GM12878 (cell line): ENCODE measurements around the gene KBTBD7. TPM values are rescaled to one million over a fixed set of nuclear protein-coding genes. Genes with fewer than 3 reads are reported as not detected.
A peak's percentile ranks its signal among the peaks of the same experiment; 100 is the strongest.

Source experiments
- CHD2 ChIP-seq: IDR thresholded peaks from 2 replicates; pipeline ENCODE4 v1.6.1; 2011; ENCODE audit warnings: low read depth, low read length, improper control_type of control experiment, borderline replicate concordance
- DPF2 ChIP-seq: fragments of 450-650 bp; IDR thresholded peaks from 2 replicates; pipeline ENCODE4 v1.6.1; 2017; ENCODE audit warnings: mild to moderate bottlenecking
- EP300 ChIP-seq, 2 experiments: fragments of 150-350 bp in 1 of 2; IDR thresholded peaks; 2 replicates each; pipeline ENCODE4 v1.6.1; 2011 to 2012; ENCODE audit warnings: low read depth in 2 of 2, low read length in 2 of 2, borderline replicate concordance in 1 of 2, improper control_type of control experiment in 1 of 2, inconsistent platforms in 1 of 2; ENCODE audit not compliant: control insufficient read depth in 1 of 2
- ETV6 ChIP-seq, 2 experiments: fragments of 450-650 bp in 1 of 2; IDR thresholded peaks in 1 of 2; conservative IDR thresholded peaks in 1 of 2; 2 replicates each; pipeline ENCODE4 v1.6.1; 2014; ENCODE audit warnings: antibody characterized with exemption in 1 of 2, borderline replicate concordance in 1 of 2, low read depth in 1 of 2, mild to moderate bottlenecking in 1 of 2, moderate library complexity in 1 of 2
- GATAD2B ChIP-seq: fragments of 450-650 bp; conservative IDR thresholded peaks from 2 replicates; pipeline ENCODE4 v1.6.1; 2017; ENCODE audit warnings: low read depth, mild to moderate bottlenecking, moderate library complexity
- JUNB ChIP-seq: IDR thresholded peaks from 2 replicates; pipeline ENCODE4 v1.6.1; 2016; ENCODE audit warnings: antibody characterized with exemption, mild to moderate bottlenecking
- KAT2A ChIP-seq: conservative IDR thresholded peaks from 2 replicates; pipeline ENCODE4 v1.6.1; 2011; ENCODE audit warnings: low read depth, low read length; ENCODE audit not compliant: control insufficient read depth
- MTA2 ChIP-seq: fragments of 450-650 bp; IDR thresholded peaks from 2 replicates; pipeline ENCODE4 v1.6.1; 2016; ENCODE audit warnings: low read depth, mild to moderate bottlenecking, moderate library complexity
- MXI1 ChIP-seq: fragments of 150-350 bp; IDR thresholded peaks from 2 replicates; pipeline ENCODE4 v1.6.1; 2011; ENCODE audit warnings: low read depth, mild to moderate bottlenecking, inconsistent platforms, low read length, improper control_type of control experiment
- NBN ChIP-seq: fragments of 450-650 bp; IDR thresholded peaks from 2 replicates; pipeline ENCODE4 v1.6.1; 2016
- NFYB ChIP-seq: IDR thresholded peaks from 2 replicates; pipeline ENCODE4 v1.6.1; 2011; ENCODE audit warnings: low read depth, mild to moderate bottlenecking, low read length, improper control_type of control experiment, moderate library complexity; ENCODE audit not compliant: insufficient read depth
- POLR2A ChIP-seq: IDR thresholded peaks from 2 replicates; pipeline ENCODE4 v1.6.1; 2011; ENCODE audit warnings: low read depth, mild to moderate bottlenecking, low read length
- RBBP5 ChIP-seq: fragments of 200-600 bp; sonication (generic); conservative IDR thresholded peaks from 2 replicates; pipeline ENCODE4 v1.6.1; 2016
- RFX5 ChIP-seq: IDR thresholded peaks from 2 replicates; pipeline ENCODE4 v1.6.1; 2011; ENCODE audit warnings: low read depth, low read length, improper control_type of control experiment
- RUNX3 ChIP-seq: IDR thresholded peaks from 2 replicates; pipeline ENCODE4 v1.6.1; 2012; ENCODE audit warnings: low read length, inconsistent platforms
- SIX5 ChIP-seq: IDR thresholded peaks from 2 replicates; pipeline ENCODE4 v1.6.1; 2011; ENCODE audit warnings: mild to moderate bottlenecking, low read depth, low read length, moderate library complexity; ENCODE audit not compliant: severe bottlenecking
- STAT1 ChIP-seq: fragments of 450-650 bp; conservative IDR thresholded peaks from 2 replicates; pipeline ENCODE4 v1.6.1; 2014; ENCODE audit warnings: antibody characterized with exemption, mild to moderate bottlenecking
- STAT3 ChIP-seq: IDR thresholded peaks from 2 replicates; pipeline ENCODE4 v1.6.1; 2011; ENCODE audit warnings: low read depth, low read length, improper control_type of control experiment
- ZBED1 ChIP-seq: IDR thresholded peaks from 2 replicates; pipeline ENCODE4 v1.6.1; 2016; ENCODE audit warnings: borderline replicate concordance
- polyA plus RNA-seq, 11 experiments: library from polyadenylated mRNA; depleted of rRNA in 4 of 11; unstranded in 6 of 11; stranded (reverse) in 5 of 11; fragments of >200 nt; fragmentation: Nextera tagmentation in 4 of 11; fragmentation: Illumina TruSeq in 1 of 11; extraction: Ambion mirVana in 4 of 11; extraction: Trizol in 1 of 11; gene quantifications; 1 replicate in 1 of 11; 2 replicates in 10 of 11; pipeline versions ENCODE4 v1.2.1 to v1.2.3, GENCODE V29; 2011 to 2016; ENCODE audit warnings: inconsistent platforms in 2 of 11, missing spikeins in 2 of 11, low read depth in 1 of 11
- total RNA-seq, 4 experiments: library from RNA; depleted of rRNA in 3 of 4; stranded (reverse); fragments of >200 nt in 3 of 4; fragmentation: Illumina TruSeq in 1 of 4; extraction: Trizol in 1 of 4; gene quantifications; 2 replicates each; pipeline versions ENCODE4 v1.2.1 to v1.2.3, GENCODE V29; 2013 to 2021
- TF ChIP-seq, protein P1 (sequence below): fragments of 450-650 bp; IDR thresholded peaks from 2 replicates; pipeline ENCODE4 v1.6.1; 2017; ENCODE audit warnings: low read depth, mild to moderate bottlenecking, moderate library complexity
- TF ChIP-seq, protein P2 (sequence below): fragments of 450-650 bp; formaldehyde crosslinking; IDR thresholded peaks from 2 replicates; pipeline ENCODE4 v1.4.0; 2022; ENCODE audit warnings: mild to moderate bottlenecking, moderate library complexity
- TF ChIP-seq, protein P3 (sequence below): IDR thresholded peaks from 2 replicates; pipeline ENCODE4 v1.6.1; 2012; ENCODE audit warnings: low read length, inconsistent platforms
- TF ChIP-seq, protein P4 (sequence below): IDR thresholded peaks from 2 replicates; pipeline ENCODE4 v1.6.1; 2012; ENCODE audit warnings: low read depth, low read length, improper control_type of control experiment

KBTBD7 gene
- total and polyA plus RNA-seq, 10 of the 15 experiments (the other 5 are each of a cell fraction or from before 2014, with no cell fraction given): 1.8 to 6.0 (median 4.3) TPM

DNA sequence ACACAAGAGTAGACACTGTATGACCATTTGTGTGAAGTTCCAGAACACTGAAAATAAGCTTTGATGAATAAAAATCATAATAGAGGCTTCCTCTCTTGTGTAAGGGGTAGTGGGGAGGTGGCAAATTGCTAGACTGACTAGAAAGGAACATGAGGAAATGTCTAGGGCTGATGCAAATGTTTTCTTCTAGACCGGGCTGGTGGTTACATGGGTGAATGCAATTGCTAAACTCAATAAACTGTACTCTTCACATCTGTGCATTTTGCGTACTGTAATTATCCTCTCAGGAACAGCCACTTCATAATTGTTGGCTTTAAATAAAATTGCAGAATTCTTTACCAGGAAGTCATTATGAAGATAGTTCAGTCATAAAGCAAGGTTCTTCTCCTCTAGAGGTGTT, 5.2 kb upstream of the KBTBD7 start (continued):
- TF ChIP-seq, protein P1, sequence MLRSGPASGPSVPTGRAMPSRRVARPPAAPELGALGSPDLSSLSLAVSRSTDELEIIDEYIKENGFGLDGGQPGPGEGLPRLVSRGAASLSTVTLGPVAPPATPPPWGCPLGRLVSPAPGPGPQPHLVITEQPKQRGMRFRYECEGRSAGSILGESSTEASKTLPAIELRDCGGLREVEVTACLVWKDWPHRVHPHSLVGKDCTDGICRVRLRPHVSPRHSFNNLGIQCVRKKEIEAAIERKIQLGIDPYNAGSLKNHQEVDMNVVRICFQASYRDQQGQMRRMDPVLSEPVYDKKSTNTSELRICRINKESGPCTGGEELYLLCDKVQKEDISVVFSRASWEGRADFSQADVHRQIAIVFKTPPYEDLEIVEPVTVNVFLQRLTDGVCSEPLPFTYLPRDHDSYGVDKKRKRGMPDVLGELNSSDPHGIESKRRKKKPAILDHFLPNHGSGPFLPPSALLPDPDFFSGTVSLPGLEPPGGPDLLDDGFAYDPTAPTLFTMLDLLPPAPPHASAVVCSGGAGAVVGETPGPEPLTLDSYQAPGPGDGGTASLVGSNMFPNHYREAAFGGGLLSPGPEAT: 0 out of 2 replicates have a peak, but pooled peaks have one; percentile 4
- TF ChIP-seq, protein P2, sequence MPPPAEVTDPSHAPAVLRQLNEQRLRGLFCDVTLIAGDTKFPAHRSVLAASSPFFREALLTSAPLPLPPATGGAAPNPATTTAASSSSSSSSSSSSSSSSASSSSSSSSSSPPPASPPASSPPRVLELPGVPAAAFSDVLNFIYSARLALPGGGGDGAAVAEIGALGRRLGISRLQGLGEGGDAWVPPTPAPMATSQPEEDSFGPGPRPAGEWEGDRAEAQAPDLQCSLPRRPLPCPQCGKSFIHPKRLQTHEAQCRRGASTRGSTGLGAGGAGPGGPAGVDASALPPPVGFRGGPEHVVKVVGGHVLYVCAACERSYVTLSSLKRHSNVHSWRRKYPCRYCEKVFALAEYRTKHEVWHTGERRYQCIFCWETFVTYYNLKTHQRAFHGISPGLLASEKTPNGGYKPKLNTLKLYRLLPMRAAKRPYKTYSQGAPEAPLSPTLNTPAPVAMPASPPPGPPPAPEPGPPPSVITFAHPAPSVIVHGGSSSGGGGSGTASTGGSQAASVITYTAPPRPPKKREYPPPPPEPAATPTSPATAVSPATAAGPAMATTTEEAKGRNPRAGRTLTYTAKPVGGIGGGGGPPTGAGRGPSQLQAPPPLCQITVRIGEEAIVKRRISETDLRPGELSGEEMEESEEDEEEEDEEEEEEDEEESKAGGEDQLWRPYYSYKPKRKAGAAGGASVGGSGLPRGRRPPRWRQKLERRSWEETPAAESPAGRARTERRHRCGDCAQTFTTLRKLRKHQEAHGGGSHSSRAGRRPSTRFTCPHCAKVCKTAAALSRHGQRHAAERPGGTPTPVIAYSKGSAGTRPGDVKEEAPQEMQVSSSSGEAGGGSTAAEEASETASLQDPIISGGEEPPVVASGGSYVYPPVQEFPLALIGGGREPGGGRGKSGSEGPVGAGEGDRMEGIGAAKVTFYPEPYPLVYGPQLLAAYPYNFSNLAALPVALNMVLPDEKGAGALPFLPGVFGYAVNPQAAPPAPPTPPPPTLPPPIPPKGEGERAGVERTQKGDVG (CRISPR knock-in tag): no peak
- TF ChIP-seq EP300 (IDR thresholded peaks at IDR 0.05; ENCODE audit: borderline replicate concordance in 1 of 2, control insufficient read depth in 1 of 2, low read depth in 2 of 2, low read length in 2 of 2) (0 out of 4 replicates have a peak, but pooled peaks of 1 of the 2 experiments have one; percentile 28), CHD2 (no peak), ETV6 (conservative IDR thresholded peaks at IDR 0.05 in 1 of 2, IDR thresholded peaks at IDR 0.05 in 1 of 2; ENCODE audit: borderline replicate concordance in 1 of 2, low read depth in 1 of 2) (no peak), KAT2A (no peak), JUNB (peak; percentile 24; the same call in 1 of the 2 replicates), SIX5 (no peak), GATAD2B (no peak), NFYB (no peak), STAT1 (no peak), RBBP5 (no peak), ZBED1 (no peak), NBN (no peak), POLR2A (no peak), STAT3 (no peak), DPF2 (no peak), RUNX3 (peak; percentile 51), RFX5 (no peak), MTA2 (no peak), MXI1 (no peak)
- TF ChIP-seq, protein P3, sequence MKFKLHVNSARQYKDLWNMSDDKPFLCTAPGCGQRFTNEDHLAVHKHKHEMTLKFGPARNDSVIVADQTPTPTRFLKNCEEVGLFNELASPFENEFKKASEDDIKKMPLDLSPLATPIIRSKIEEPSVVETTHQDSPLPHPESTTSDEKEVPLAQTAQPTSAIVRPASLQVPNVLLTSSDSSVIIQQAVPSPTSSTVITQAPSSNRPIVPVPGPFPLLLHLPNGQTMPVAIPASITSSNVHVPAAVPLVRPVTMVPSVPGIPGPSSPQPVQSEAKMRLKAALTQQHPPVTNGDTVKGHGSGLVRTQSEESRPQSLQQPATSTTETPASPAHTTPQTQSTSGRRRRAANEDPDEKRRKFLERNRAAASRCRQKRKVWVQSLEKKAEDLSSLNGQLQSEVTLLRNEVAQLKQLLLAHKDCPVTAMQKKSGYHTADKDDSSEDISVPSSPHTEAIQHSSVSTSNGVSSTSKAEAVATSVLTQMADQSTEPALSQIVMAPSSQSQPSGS: 0 out of 2 replicates have a peak, but pooled peaks have one; percentile 29
- TF ChIP-seq, protein P4, sequence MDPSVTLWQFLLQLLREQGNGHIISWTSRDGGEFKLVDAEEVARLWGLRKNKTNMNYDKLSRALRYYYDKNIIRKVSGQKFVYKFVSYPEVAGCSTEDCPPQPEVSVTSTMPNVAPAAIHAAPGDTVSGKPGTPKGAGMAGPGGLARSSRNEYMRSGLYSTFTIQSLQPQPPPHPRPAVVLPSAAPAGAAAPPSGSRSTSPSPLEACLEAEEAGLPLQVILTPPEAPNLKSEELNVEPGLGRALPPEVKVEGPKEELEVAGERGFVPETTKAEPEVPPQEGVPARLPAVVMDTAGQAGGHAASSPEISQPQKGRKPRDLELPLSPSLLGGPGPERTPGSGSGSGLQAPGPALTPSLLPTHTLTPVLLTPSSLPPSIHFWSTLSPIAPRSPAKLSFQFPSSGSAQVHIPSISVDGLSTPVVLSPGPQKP: no peak
